HEK293T (cell line): ENCODE results near the gene PIGQ.

Source experiments
- CTCF ChIA-PET: fragments of 350-600 bp; formaldehyde crosslinking; extraction: SDS; loops from one replicate; lab custom pipeline; 2021; ENCODE audit warnings: antibody characterized with exemption, inconsistent platforms; lab: Yijun Ruan, JAX
- POLR2A ChIA-PET: fragments of 350-600 bp; formaldehyde crosslinking; extraction: SDS; loops from one replicate; lab custom pipeline; 2020; ENCODE audit warnings: antibody characterized with exemption, inconsistent platforms; lab: Yijun Ruan, JAX
- DNase-seq: peaks from one replicate; pipeline ENCODE4 v3.0.0; 2012; ENCODE audit warnings: mixed read lengths; ENCODE audit errors: extremely low spot score
- ARNT ChIP-seq: fragments of 450-650 bp; IDR thresholded peaks from 2 replicates; pipeline ENCODE4 v1.6.1; 2017; ENCODE audit warnings: mild to moderate bottlenecking
- BHLHE40 ChIP-seq: fragments of 450-650 bp; IDR thresholded peaks from 2 replicates; pipeline ENCODE4 v1.6.1; 2016; ENCODE audit warnings: mild to moderate bottlenecking, moderate library complexity, borderline replicate concordance
- CTBP1 ChIP-seq: fragments of 450-650 bp; IDR thresholded peaks from 2 replicates; pipeline ENCODE4 v1.6.1; 2016; ENCODE audit warnings: borderline replicate concordance
- ELF4 ChIP-seq: fragments of 450-650 bp; IDR thresholded peaks from 2 replicates; pipeline ENCODE4 v1.6.1; 2017; ENCODE audit warnings: antibody characterized with exemption
- FOXA1 ChIP-seq: fragments of 450-650 bp; IDR thresholded peaks from 2 replicates; pipeline ENCODE4 v1.6.1; 2016; ENCODE audit warnings: mild to moderate bottlenecking
- FOXK2 ChIP-seq: fragments of 450-650 bp; IDR thresholded peaks from 2 replicates; pipeline ENCODE4 v1.6.1; 2016; ENCODE audit warnings: mild to moderate bottlenecking
- FOXM1 ChIP-seq: fragments of 450-650 bp; IDR thresholded peaks from 2 replicates; pipeline ENCODE4 v1.6.1; 2017; ENCODE audit warnings: mild to moderate bottlenecking, borderline replicate concordance
- HDGF ChIP-seq: fragments of 450-650 bp; IDR thresholded peaks from 2 replicates; pipeline ENCODE4 v1.6.1; 2017; ENCODE audit warnings: antibody characterized with exemption, borderline replicate concordance
- L3MBTL2 ChIP-seq: fragments of 450-650 bp; conservative IDR thresholded peaks from 2 replicates; pipeline ENCODE4 v1.6.1; 2016; ENCODE audit warnings: mild to moderate bottlenecking
- LEF1 ChIP-seq: fragments of 450-650 bp; IDR thresholded peaks from 2 replicates; pipeline ENCODE4 v1.6.1; 2017; ENCODE audit warnings: mild to moderate bottlenecking, borderline replicate concordance
- NFRKB ChIP-seq: fragments of 450-650 bp; IDR thresholded peaks from 2 replicates; pipeline ENCODE4 v1.6.1; 2016; ENCODE audit warnings: mild to moderate bottlenecking, moderate library complexity
- PKNOX1 ChIP-seq: fragments of 450-650 bp; IDR thresholded peaks from 2 replicates; pipeline ENCODE4 v1.6.1; 2016
- SP1 ChIP-seq: fragments of 450-650 bp; IDR thresholded peaks from 2 replicates; pipeline ENCODE4 v1.6.1; 2017
- SUZ12 ChIP-seq: fragments of 450-650 bp; IDR thresholded peaks from 2 replicates; pipeline ENCODE4 v1.6.1; 2016; ENCODE audit warnings: mild to moderate bottlenecking
- TARDBP ChIP-seq: fragments of 450-650 bp; IDR thresholded peaks from 2 replicates; pipeline ENCODE4 v1.6.1; 2016
- ZNF384 ChIP-seq: fragments of 450-650 bp; IDR thresholded peaks from 2 replicates; pipeline ENCODE4 v1.6.1; 2016

PIGQ gene

GRCh38 chr16:625117-625976 is 55.6 kb downstream of the PIGQ start:
- no peak for DNase-seq
- ChIA-PET POLR2A (interaction anchor here (1.5 kb wide), 1 partner anchor 11 kb away, joined by 8 read pairs; the partner anchor contains the start of gene METTL26), CTCF (interaction anchor here (0.8 kb wide), 1 partner anchor 11 kb away, joined by 3 read pairs; the partner anchor contains the start of gene METTL26)
- TF ChIP-seq HDGF (no peak), CTBP1 (no peak), BHLHE40 (no peak), SP1 (no peak), FOXK2 (no peak), NFRKB (no peak), FOXM1 (no peak), FOXA1 (no peak), ARNT (no peak), L3MBTL2 (no peak), ELF4 (no peak), PKNOX1 (no peak), ZNF384 (no peak), TARDBP (no peak), LEF1 (no peak), SUZ12 (no peak)

GRCh38 chr16:625977-626765 is 56.4 kb downstream of the PIGQ start:
- ChIA-PET CTCF (interaction anchor here (0.6 kb wide), 1 partner anchor 159 kb away, joined by 4 read pairs; no protein-coding TSS in a partner anchor), POLR2A (no interaction called here)
- no peak for TF ChIP-seq FOXK2
- TF ChIP-seq FOXM1: no peak
- TF ChIP-seq HDGF: no peak
- no peak for TF ChIP-seq NFRKB
- TF ChIP-seq SP1: no peak
- TF ChIP-seq ARNT: no peak
- TF ChIP-seq LEF1: no peak
- no peak for TF ChIP-seq L3MBTL2
- no peak for TF ChIP-seq PKNOX1
- no peak for TF ChIP-seq ELF4
- no peak for TF ChIP-seq BHLHE40
- no peak for TF ChIP-seq TARDBP
- TF ChIP-seq ZNF384: no peak
- no peak for TF ChIP-seq SUZ12
- no peak for TF ChIP-seq FOXA1
- TF ChIP-seq CTBP1: no peak
- no peak for DNase-seq

- ChIA-PET POLR2A (no interaction called here), CTCF (interaction anchor here (0.6 kb wide), 1 partner anchor 158 kb away, joined by 4 read pairs; no protein-coding TSS in a partner anchor)
- TF ChIP-seq TARDBP (no peak), PKNOX1 (no peak), FOXM1 (no peak), L3MBTL2 (no peak), HDGF (no peak), ELF4 (no peak), FOXA1 (no peak), FOXK2 (no peak), BHLHE40 (no peak), LEF1 (no peak), CTBP1 (no peak), NFRKB (no peak), ARNT (no peak), ZNF384 (no peak)
- DNase-seq: no peak
Measured at GRCh38 chr16:626787-627453, 57.2 kb downstream of the PIGQ start.

GRCh38 chr16:627454-628239 is 57.9 kb downstream of the PIGQ start:
- ChIA-PET POLR2A (no interaction called here), CTCF (no interaction called here)
- TF ChIP-seq ZNF384: no peak
- no peak for TF ChIP-seq FOXM1
- no peak for TF ChIP-seq SUZ12
- TF ChIP-seq L3MBTL2: no peak
- no peak for TF ChIP-seq TARDBP
- TF ChIP-seq LEF1: no peak
- no peak for TF ChIP-seq SP1
- TF ChIP-seq PKNOX1: no peak
- TF ChIP-seq HDGF: no peak
- TF ChIP-seq BHLHE40: no peak
- no peak for TF ChIP-seq FOXK2
- DNase-seq: no peak
